Uterus (tissue), 2 donors: Measurements from ENCODE around the gene ITGA2B.

Experiments used
- CTCF ChIP-seq, 4 experiments: fragments of 200-600 bp in 2 of 4; fragments of 450-650 bp in 2 of 4; sonication (generic) in 2 of 4; IDR thresholded peaks; one replicate each; pipeline ENCODE4 v1.5.1; 2016 to 2019; ENCODE audit warnings: antibody characterized with exemption in 4 of 4, mild to moderate bottlenecking in 2 of 4, moderate library complexity in 1 of 4
- POLR2A ChIP-seq, 2 donors: fragments of 450-650 bp; IDR thresholded peaks; one replicate each; pipeline ENCODE4 v1.6.1; 2016; ENCODE audit warnings: antibody characterized with exemption in 2 of 2, mild to moderate bottlenecking in 1 of 2, moderate library complexity in 1 of 2

GRCh38 chr17:44408786-44409185 lies 19.3 kb upstream of the ITGA2B start:
- TF ChIP-seq CTCF (IDR thresholded peaks at IDR 0.05) (no peak), POLR2A (IDR thresholded peaks at IDR 0.05) (no peak)
